Forelimb muscle (tissue), 1 donor: Measurements from ENCODE around the gene CSF3. TPM values are rescaled to one million over a fixed set of nuclear protein-coding genes. Genes with fewer than 3 reads are reported as not detected.
"Not testable (repeated sequence)": the region's sequence is repeated elsewhere in the genome, so short reads cannot be mapped to it uniquely, and the experiment has no call there.

Experiments used
- DNase-seq: peaks from one replicate; pipeline ENCODE4 v3.0.0-alpha.2; 2013; ENCODE audit warnings: low read depth
- polyA plus RNA-seq: library from polyadenylated mRNA; unstranded; fragments of 120-200 nt; gene quantifications from one replicate; pipeline ENCODE4 v1.2.1, GENCODE V29; 2013; ENCODE audit not compliant: insufficient read length

Gene CSF3
- polyA plus RNA-seq, 1 donor = 0.14 TPM

DNA sequence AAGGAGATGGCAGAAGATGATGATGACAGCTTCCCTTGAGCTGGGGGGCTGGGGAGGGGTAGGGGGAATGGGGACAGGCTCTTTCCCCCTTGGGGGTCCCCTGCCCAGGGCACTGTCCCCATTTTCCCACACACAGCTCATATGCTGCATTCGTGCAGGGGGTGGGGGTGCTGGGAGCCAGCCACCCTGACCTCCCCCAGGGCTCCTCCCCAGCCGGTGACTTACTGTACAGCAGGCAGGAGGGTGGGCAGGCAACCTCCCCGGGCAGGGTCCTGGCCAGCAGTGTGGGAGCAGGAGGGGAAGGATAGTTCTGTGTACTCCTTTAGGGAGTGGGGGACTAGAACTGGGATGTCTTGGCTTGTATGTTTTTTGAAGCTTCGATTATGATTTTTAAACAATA, 17.7 kb upstream of the CSF3 start:
- DNase-seq = no peak

DNA sequence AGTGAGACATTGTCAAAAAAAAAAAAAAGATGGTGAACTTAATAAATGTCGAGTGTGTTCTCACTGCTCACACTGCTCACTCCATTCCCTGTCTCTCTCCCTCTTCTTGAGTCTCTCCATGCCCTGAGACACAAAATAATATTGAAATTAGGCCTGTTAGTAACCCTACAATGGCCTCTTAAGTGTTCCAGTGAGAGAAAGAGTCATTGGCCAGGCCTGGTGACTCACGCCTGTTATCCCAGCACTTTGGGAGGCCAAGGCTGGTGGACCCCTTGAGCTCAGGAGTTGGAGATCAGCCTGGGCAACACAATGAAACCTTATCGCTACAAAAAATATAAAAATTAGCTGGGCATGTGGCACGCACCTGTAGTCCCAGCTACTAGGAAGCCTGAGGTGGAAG, 16.2 kb upstream of the CSF3 start:
- DNase-seq = no peak

DNA sequence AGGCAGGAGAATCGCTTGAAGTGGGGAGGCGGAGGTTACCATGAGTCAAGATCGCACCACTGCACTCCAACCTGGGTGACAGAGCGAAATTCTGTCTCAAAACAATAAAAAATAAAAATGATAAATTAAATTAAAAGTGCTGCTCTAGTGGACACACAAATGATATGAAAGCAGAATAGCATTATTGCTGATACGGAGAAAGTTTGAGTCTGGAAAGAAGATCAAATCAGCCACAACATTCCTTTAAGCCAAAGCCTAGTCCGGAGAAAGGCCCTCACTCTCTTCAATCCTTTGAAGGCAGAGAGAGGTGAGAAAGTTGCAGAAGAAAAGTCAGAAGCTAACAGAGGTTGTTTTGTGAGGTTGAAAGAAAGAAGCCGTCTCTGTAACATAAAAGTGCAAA, 15.1 kb upstream of the CSF3 start:
- DNase-seq = no peak

DNA sequence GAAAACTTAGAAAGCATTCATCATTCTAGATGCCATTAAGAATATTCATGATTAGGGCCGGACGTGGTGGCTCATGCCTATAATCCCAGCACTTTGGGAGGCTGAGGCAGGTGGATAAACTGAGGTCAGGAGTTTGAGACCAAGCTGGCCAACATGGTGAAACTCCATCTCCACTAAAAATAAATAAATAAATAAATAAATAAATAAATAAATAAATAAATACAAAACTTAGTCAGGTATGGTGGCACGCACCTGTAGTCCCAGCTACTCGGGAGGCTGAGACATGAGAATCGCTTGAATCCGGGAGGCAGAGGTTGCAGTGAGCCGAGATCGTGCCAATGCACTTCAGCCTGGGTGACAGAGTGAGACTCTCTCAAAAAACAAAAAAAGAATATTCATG, 13.9 kb upstream of the CSF3 start:
- DNase-seq = not testable (repeated sequence)

DNA sequence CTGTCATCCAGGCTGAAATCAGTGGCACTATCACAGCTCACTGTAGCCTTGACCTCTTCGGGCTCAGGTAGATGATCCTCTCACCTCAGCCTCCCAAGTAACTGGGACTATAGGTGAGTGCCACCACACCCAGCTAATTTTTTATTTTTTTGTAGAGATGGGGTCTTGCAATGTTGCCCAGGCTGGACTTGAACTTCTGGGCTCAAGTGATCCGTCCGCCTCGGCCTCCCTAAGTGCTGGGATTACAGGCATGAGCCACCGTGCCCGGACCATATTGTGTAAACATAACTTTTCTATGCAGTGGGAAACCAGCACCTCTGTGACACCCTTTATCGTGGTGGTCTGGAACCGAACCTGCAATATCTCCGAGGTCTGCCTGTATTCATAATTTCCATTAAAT, 11.2 kb upstream of the CSF3 start:
- no peak for DNase-seq

DNA sequence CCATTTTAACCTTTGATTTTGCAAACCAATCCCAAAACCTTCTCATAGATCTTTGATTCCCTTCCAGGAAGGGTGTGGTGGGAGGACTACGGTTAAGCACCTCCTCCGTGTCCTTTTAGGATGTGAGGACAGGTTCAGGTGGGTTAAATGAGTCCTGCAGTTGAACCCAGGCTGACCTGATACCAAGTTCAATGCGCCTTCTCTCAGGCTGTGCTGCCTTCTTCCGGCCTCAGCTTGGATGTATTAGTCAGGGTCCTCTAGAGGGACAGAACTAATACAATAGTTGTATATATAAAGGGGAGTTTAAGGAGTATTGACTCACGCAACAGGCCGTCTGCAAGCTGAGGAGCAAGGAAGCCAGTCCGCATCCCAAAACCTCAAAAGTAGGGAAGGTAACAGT, 10.5 kb upstream of the CSF3 start:
- DNase-seq = no peak

DNA sequence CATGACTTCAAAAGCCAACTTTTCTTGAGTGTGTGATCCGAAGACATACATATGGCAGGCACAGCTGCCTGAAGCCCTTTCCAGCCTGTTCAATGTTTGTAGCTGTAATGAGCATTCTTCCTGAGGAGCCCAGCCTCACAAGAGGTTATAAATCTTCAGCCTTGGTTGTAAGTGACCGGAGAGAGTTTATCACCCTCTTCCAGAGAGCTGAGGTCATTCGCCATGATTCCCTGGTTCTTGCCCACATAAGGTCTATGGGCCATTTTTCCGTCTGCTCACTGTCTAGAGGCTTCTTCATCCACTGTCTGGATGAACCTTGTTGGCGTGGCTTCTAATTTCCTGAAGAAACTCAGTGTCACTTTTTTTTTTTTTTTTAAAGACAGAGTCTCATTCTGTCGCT, 9.7 kb upstream of the CSF3 start:
- DNase-seq = no peak

DNA sequence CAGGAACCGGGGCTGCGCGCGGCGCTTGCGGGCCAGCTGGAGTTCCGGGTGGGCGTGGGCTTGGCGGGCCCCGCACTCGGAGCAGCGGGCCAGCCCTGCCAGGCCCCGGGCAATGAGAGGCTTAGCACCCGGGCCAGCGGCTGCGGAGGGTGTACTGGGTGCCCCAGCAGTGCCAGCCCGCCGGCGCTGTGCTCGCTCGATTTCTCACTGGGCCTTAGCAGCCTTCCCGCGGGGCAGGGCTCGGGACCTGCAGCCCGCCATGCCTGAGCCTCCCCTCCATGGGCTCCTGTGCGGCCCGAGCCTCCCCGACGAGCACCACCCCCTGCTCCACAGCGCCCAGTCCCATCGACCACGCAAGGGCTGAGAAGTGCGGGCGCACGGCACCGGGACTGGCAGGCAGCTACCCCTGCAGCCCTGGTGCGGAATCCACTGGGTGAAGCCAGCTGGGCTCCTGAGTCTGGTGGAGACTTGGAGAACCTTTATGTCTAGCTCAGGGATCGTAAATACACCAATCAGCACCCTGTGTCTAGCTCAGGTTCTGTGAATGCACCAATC, 4.2 kb upstream of the CSF3 start:
- DNase-seq = not testable (repeated sequence)

DNA sequence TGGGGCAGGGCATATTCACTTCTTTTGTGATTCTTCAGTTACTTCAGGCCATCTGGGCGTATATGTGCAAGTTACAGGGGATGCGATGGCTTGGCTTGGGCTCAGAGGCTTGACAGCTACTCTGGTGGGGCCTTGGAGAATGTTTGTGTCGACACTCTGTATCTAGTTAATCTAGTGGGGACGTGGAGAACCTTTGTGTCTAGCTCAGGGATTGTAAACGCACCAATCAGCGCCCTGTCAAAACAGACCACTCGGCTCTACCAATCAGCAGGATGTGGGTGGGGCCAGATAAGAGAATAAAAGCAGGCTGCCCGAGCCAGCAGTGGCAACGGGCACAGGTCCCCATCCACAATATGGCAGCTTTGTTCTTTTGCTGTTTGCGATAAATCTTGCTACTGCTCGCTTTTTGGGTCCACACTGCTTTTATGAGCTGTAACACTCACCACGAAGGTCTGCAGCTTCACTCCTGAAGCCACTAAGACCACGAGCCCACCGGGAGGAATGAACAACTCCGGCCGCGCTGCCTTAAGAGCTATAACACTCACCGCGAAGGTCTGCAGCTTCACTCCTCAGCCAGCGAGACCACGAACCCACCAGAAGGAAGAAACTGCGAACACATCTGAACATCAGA, 3.1 kb upstream of the CSF3 start:
- not testable (repeated sequence) for DNase-seq

DNA sequence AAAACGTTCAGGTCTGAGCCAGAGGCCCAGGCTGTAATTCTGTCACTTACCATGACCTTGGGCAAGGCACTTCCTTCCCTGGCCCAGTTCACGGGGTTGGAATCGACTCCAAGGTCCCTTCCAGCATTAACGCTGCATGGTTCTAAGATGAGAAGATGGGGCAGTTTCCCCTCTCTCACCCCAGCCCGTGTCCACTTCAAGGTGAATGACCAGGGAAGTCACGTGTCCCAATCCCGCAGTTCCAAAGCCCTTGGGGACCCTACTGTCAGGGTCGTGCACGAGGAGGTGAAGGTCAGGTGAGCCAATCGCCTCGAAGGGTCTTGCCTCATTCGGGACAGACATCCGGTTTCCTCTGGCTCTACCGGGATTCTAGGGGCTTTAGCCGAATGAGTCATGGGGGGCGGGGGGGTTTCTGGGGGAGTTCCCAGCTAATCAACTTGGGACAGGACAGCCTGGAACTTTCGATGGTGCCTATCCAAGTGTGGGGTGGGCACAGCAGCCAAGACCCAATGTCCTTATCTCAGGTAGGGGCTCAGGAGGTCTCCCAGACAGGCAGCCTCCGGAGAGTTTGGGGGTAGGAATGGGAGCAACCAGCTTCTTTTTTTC, 762 bp upstream of the CSF3 start:
- DNase-seq = no peak

DNA sequence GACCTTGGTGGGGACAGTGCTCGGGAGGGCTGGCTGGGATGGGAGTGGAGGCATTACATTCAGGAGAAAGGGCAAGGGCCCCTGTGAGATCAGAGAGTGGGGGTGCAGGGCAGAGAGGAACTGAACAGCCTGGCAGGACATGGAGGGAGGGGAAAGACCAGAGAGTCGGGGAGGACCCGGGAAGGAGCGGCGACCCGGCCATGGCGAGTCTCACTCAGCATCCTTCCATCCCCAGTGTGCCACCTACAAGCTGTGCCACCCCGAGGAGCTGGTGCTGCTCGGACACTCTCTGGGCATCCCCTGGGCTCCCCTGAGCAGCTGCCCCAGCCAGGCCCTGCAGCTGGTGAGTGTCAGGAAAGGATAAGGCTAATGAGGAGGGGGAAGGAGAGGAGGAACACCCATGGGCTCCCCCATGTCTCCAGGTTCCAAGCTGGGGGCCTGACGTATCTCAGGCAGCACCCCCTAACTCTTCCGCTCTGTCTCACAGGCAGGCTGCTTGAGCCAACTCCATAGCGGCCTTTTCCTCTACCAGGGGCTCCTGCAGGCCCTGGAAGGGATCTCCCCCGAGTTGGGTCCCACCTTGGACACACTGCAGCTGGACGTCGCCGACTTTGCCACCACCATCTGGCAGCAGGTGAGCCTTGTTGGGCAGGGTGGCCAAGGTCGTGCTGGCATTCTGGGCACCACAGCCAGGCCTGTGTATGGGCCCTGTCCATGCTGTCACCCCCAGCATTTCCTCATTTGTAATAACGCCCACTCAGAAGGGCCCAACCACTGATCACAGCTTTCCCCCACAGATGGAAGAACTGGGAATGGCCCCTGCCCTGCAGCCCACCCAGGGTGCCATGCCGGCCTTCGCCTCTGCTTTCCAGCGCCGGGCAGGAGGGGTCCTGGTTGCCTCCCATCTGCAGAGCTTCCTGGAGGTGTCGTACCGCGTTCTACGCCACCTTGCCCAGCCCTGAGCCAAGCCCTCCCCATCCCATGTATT, 1.1 kb downstream of the CSF3 start:
- DNase-seq = no peak

DNA sequence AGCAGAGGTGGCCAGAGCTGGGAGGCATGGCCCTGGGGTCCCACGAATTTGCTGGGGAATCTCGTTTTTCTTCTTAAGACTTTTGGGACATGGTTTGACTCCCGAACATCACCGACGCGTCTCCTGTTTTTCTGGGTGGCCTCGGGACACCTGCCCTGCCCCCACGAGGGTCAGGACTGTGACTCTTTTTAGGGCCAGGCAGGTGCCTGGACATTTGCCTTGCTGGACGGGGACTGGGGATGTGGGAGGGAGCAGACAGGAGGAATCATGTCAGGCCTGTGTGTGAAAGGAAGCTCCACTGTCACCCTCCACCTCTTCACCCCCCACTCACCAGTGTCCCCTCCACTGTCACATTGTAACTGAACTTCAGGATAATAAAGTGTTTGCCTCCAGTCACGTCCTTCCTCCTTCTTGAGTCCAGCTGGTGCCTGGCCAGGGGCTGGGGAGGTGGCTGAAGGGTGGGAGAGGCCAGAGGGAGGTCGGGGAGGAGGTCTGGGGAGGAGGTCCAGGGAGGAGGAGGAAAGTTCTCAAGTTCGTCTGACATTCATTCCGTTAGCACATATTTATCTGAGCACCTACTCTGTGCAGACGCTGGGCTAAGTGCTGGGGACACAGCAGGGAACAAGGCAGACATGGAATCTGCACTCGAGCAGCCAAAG, 2.3 kb downstream of the CSF3 start:
- no peak for DNase-seq

DNA sequence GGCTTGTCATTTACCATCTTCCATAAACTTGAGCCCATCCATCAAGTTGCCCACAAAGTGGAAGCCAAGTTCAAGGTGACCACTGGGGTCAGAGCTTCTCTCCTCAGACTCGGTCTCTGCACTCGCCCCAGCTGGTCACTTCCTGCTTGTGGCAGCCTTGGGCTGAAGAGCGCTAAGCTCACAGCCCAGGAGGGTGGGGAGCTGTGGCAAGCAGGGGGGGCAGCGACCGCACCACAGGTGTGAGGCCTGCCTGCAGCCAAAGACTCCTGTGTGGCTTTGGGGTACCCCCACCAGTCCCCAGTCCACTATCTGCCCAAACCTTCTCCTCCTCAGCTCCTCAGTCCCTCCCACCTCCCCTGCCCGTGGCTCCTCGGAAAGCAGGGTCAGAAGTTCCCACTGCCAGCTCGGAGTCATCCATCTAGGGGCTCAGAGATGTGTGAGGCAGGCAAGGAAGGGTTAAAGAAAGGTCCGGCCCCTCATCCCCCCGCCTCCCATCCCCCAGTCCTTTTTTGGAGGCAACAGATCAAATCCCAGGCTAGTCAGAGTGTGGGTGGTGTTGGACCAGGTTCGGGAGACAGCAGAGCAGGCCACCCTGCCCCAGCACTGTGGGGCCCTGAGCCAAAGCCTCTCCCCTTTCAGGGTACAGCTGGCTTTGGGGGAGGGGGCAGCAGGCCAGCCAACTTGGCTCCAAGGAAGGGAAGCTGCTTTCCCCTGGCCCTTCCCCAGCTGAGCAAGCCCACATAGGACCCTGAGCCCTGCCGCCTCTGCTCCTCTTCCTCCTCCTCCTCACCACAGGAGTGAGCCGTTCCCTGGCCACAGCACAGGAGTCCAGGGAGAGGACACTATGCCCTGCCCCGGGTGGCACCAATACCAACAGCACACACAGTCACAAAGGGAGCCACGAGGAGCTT, 3.2 kb downstream of the CSF3 start:
- no peak for DNase-seq

DNA sequence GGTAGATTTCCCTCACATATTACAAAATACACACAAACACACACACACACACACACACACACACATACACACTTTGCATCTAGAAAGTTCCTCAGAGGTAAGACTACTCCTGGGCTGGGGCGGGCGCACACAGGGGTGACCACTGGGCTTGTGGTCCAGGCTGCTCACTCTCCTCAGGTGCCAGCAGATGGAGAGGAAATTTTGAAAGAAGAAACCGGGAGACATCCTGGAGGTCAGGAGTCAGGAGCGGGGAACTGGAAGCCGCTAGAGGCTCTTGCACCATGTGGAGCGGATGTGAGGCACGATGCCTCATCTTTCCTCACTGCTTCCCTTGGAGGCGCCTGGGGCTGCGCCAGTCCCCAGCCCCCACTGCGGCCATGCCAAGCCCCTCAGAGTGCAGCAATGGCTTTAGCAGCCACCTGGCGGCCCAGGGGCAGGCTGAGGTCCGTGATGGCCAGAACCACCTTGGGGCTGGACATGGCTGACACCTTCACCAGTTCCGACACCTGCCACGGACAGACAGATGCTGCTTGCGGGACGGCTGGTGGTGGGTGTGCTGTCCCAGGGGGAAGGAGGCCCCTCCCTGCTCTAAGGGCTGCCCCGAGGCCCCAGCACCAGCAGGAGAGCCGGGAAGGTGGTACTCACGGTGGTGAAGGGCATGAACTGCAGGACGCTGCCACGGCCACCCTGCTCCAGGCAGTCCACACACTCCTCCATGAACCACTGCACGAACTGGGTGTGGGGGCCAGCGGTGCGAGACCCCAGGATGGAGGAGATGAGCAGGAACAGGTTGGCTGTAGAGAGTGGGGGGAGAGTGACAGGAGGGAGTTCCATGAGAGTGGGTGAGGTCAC, 4.1 kb downstream of the CSF3 start:
- no peak for DNase-seq

DNA sequence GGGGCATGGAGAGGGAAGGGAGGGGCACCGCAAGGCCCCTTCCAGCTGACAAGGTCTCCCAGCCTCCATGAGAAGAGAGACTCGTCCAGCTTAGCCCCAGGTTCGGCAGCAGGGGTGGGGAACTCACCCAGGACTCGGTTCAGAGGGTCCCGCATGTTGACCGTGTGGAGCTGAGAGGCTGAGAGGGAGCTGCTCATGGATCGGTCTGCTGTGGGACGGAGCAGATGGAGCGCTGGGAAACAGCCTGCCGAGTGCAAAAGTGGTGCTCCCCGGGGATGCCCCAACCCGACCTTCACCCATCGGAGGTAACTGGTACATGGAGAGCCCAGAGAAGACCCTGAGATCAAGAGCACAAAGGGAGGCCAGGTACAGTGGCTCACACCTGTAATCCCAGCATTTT, 4.9 kb downstream of the CSF3 start:
- no peak for DNase-seq

DNA sequence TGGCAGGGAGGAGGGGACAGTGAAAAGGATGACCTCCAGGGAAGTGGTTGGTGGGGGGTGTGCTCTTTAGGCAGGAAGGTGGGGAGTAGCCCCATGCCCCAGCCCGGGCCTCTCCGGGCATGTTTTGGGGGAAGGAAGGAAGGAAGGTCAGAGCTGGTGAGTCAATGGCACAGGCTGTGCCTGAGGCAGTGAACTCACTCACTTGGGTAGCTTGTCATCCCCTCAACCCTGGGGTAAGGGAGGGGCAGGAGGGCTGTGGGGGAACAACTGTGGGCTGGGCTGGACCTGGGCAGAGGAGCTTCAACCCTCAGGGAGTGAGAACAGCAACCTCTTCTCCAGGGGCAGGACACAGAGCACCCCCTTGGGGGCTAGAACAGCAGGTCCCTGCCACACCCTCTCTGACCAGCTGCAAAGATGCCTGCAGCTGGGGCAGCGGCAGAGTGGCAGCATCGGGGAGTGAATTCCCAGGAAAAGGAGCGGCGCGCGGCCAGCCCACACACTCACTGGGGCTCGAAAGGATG, 6.3 kb downstream of the CSF3 start:
- no peak for DNase-seq

DNA sequence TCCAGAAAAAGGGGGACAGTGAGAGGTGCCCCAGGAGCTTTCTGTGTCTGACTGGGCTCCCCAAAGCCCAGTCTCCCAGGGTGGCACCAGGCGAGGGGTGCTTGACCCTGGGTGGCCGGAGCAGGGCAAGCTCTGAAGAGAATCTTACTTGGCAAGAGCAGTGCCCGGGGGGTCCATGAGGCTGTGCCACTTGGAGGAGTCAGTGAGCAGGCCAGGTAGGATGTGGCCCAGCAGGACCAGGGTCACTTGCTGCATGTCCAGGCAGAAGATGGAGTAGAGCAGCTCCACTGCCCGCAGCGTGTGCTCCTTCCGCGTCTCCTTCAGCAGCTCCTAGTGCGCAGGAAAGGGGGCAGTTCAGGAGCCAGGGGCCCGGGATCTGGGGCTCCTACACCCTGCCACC, 7.3 kb downstream of the CSF3 start:
- no peak for DNase-seq

DNA sequence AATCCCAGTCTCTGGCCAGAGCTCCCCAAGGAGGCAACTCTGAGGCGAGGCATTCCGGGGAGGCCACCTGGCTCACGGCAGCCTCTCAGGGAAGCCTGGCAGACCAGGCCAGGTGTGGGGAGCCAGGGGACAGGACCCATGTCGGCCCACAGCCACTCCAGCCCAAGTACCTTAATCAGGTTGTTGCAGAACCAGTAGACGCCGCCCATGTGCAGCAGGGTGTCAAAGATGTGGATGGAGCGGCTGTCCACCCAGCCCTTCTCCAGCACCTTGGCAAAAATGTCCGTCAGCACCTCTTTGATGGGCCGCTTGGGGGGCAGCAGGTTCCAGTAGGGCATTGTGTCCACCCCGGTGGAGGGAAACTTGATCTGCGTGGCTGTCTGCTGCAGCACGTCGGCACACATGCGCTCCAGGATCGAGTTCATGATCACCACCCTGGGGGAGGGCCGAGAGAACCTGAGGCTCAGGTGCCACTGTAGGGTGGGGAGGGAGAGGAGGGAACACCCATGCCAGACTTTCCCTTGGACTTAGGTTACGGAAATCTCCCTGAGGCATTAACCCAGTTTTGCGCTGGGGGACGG, 7.8 kb downstream of the CSF3 start:
- DNase-seq = no peak

DNA sequence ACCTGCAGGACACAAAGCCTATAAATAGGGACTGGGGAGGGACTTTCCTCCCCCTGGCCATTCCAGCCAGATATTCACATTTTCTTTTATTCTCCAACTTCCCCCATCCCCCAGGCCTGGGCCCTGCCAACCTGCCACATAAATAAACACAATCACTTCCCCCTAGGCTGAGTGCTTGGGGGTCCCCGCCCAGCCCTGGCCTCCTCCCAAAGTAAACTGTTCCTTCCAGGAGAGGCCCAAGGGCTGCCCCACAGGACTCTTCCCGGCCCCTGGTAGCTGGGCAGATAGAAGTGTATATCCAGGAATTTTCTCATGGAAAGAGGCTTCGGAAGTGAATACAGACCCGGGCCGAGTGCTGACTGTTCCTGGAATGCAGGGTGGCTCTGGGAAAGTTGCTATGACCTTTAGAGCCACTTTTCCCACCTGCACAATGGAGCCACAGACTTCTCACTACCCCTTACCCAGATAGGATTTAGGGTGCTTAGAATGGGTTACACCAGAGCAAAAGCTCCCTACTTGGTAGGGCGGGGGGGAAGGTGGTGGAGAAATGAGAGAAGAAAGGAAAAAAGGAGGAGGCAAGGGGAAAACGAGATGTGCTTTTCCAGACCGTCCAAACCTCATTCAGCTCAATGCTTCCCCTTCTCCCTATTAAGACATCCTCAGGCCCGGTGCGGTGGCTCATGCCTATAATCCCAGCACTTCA, 8.5 kb downstream of the CSF3 start:
- DNase-seq = no peak
